Neural progenitor cell (in vitro differentiated cells): ENCODE data around the gene FLVCR1.

Experiments used
- EZH2 ChIP-seq: fragments of 200-600 bp; sonication (generic); IDR thresholded peaks from 2 replicates; pipeline ENCODE4 v1.6.1; 2017; ENCODE audit warnings: antibody characterized with exemption, mild to moderate bottlenecking, moderate library complexity
- TF ChIP-seq, protein P1 (sequence below): fragments of 200-600 bp; sonication (generic); IDR thresholded peaks from 2 replicates; pipeline ENCODE4 v1.5.1; 2017; ENCODE audit warnings: antibody characterized with exemption, mild to moderate bottlenecking

GRCh38 chr1:212853658-212854057, 4.4 kb upstream of the FLVCR1 start:
- TF ChIP-seq, protein P1, sequence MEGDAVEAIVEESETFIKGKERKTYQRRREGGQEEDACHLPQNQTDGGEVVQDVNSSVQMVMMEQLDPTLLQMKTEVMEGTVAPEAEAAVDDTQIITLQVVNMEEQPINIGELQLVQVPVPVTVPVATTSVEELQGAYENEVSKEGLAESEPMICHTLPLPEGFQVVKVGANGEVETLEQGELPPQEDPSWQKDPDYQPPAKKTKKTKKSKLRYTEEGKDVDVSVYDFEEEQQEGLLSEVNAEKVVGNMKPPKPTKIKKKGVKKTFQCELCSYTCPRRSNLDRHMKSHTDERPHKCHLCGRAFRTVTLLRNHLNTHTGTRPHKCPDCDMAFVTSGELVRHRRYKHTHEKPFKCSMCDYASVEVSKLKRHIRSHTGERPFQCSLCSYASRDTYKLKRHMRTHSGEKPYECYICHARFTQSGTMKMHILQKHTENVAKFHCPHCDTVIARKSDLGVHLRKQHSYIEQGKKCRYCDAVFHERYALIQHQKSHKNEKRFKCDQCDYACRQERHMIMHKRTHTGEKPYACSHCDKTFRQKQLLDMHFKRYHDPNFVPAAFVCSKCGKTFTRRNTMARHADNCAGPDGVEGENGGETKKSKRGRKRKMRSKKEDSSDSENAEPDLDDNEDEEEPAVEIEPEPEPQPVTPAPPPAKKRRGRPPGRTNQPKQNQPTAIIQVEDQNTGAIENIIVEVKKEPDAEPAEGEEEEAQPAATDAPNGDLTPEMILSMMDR = no peak
- TF ChIP-seq EZH2 = no peak
